MG63 (cell line): Measurements from ENCODE around the gene PRDX2. TPM values are rescaled to one million over a fixed set of nuclear protein-coding genes. Genes with fewer than 3 reads are reported as not detected.

Source experiments
- DNase-seq: peaks from one replicate; pipeline ENCODE4 v3.0.0-alpha.2; 2020
- H3K27me3 ChIP-seq: fragments of 250-450 bp; sonication (Bioruptor Pico); 2 replicates; pipeline ENCODE4 v1.5.1; 2020; ENCODE audit warnings: mild to moderate bottlenecking, moderate library complexity
- H3K36me3 ChIP-seq: fragments of 250-450 bp; sonication (Bioruptor Pico); 2 replicates; pipeline ENCODE4 v1.5.1; 2020; ENCODE audit warnings: mild to moderate bottlenecking, moderate library complexity
- H3K4me3 ChIP-seq: fragments of 250-450 bp; sonication (Bioruptor Pico); 2 replicates; pipeline ENCODE4 v1.5.1; 2020; ENCODE audit warnings: mild to moderate bottlenecking, moderate library complexity
- H3K9me3 ChIP-seq: fragments of 250-450 bp; sonication (Bioruptor Pico); 2 replicates; pipeline ENCODE4 v1.5.1; 2020; ENCODE audit warnings: mild to moderate bottlenecking, moderate library complexity
- total RNA-seq: library from RNA; depleted of rRNA; stranded (reverse); fragments of >200 nt; shearing (Covaris generic); gene quantifications from 2 replicates; pipeline ENCODE4 v1.2.3, GENCODE V29; 2014; ENCODE audit warnings: low replicate concordance; rRNA removed

PRDX2 gene
- total RNA-seq, 1 experiment from 2014 or later, result 325 TPM

DNA sequence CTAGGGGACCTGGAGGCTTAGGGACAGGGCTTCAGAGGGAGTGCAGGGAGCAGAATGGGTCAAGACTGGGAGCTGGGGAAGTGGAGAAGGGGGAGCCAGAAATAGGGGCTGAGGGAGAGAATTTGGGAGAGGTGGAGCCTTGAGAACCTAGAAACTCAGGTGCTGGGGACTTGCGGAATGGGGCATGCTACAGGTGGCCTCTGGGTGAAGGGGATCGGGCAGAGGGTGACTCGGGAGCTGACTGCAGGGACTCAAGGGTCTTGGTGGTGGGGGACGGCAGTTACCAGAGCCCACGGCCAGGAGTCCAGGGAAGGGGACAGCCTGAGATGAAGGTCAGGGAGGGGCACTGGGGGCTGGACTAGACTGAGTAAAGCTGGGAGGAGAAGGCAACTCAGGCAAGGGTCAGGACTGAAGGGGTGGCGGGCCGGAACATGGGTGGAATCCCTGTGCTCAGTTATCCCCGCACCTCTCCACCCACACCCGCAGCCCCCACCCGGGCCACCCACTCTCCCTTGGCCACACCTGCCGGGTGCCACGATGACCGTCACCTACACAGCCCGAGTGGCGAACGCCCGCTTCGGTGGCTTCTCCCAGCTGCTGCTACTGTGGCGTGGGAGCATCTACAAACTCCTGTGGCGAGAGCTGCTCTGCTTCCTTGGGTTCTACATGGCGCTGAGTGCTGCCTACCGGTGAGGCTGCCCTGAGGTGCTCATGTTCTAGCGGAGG lies 49.4 kb downstream of the PRDX2 start:
- Histone ChIP-seq H3K9me3 (peaks cover 6% of the 10 kb centered on the region), H3K4me3 (no peak overlapping the region), H3K36me3 (peaks cover 12% of the 10 kb centered on the region), H3K27me3 (peaks cover 40% of the 10 kb centered on the region)
- no peak for DNase-seq

DNA sequence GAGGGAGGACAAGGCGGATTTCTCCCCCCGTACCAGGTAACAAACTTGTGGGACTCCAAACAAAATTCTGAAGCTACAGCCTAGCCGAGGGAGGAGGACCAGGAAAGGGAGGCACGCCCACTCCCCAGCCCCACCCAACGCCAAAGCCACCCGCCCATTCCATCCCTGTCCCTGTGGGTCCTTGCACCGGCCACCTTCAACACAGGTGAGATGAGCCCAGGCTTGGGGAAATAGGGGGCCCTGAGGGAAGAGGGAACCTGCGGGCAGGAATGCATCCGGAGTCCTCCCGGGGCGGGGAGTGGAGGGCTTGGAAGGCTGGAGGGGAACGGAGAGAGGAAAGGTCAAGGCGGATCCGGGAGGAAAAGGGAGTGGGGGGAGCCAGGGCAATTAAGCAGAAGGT lies 50.0 kb downstream of the PRDX2 start, which contains the start of gene BEST2:
TSS of gene BEST2 (plus strand) at position 157 of the 400 bp plus-strand sequence. CDS start 802 bp downstream, outside the sequence.
- Histone ChIP-seq H3K27me3 (peaks cover 40% of the 10 kb centered on the region), H3K4me3 (no peak within 1 kb of the TSS), H3K9me3 (peaks cover 10% of the 10 kb centered on the region), H3K36me3 (peaks cover 17% of the 10 kb centered on the region)
- no peak for DNase-seq

DNA sequence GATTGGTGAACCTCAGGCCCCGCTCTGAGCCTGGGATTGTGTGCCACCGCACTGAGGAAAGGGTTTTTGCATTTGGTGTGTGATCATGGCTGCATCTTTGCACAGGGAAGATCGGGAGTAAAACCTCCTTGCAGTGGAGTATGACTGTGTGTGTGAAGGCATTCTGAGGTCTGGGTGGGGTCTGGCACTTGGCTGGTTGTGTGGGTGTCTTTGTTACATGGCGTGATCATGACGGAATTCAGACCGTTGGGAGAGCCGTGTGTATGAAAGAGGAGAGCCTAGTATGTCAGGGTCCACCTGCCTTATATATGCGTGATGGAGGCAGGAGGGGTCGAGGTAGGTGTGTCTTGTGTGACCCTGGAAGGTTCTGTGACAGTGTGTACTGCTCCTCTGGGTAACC lies 50.7 kb downstream of the PRDX2 start:
- no peak overlapping the region for H3K4me3 ChIP-seq
- H3K27me3 ChIP-seq, result peaks cover 40% of the 10 kb centered on the region
- H3K9me3 ChIP-seq, result peaks cover 15% of the 10 kb centered on the region
- no peak for DNase-seq
- peaks cover 25% of the 10 kb centered on the region for H3K36me3 ChIP-seq

GRCh38 chr19:12749938-12750521 lies 51.6 kb downstream of the PRDX2 start:
- peak; percentile 74 for DNase-seq
- peaks cover 15% of the 10 kb centered on the region for H3K9me3 ChIP-seq
- peaks cover 33% of the 10 kb centered on the region for H3K36me3 ChIP-seq
- H3K27me3 ChIP-seq, result peaks cover 40% of the 10 kb centered on the region
- H3K4me3 ChIP-seq, result no peak overlapping the region

DNA sequence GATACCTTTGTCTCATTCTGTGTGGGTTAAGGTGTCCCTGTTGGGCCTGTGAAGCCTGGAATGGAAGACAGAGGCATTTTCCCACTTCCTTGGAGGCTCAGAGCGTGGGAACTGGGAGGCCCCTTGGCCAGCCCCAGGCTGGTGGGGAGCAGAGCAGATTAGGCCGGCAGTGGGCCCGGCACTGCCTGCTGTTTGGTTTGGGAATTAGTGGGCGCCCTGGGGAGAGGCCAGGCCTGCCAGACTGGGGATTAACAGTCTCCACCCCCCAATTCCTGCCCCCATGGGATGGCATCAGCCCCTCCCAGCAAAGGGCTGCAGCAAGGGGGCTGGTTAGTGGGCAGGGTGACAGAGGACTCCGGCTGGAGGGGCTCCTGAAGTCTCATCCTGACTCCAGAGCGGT lies 53.1 kb downstream of the PRDX2 start:
- H3K27me3 ChIP-seq, result peaks cover 33% of the 10 kb centered on the region
- H3K4me3 ChIP-seq, result no peak overlapping the region
- H3K36me3 ChIP-seq, result peaks cover 42% of the 10 kb centered on the region
- no peak for DNase-seq
- peaks cover 15% of the 10 kb centered on the region for H3K9me3 ChIP-seq

Other genes starting within 250 kb of the PRDX2 start
- 4.3 and 5.4 TPM in 2 replicates for gene ZNF490, start 191.0 kb downstream of the PRDX2 start, total RNA-seq
- gene ZNF791, start 190.9 kb downstream of the PRDX2 start, total RNA-seq, result 11.7 and 13.6 TPM in 2 replicates
- gene MAN2B1, start 135.1 kb downstream of the PRDX2 start, total RNA-seq, result 37.5 and 91.0 TPM in 2 replicates
- 9.9 and 18.8 TPM in 2 replicates for gene WDR83, start 135.0 kb downstream of the PRDX2 start, total RNA-seq
- 127 and 140 TPM in 2 replicates for gene DHPS, start 119.9 kb downstream of the PRDX2 start, total RNA-seq
- gene GNG14, start 113.8 kb downstream of the PRDX2 start, total RNA-seq, result not detected in 2 replicates
- gene FBXW9, start 105.2 kb downstream of the PRDX2 start, total RNA-seq, result 31.3 and 46.1 TPM in 2 replicates
- gene TNPO2, start 77.9 kb downstream of the PRDX2 start, total RNA-seq, result 83.5 and 84.5 TPM in 2 replicates
- gene TRIR, start 67.1 kb downstream of the PRDX2 start, total RNA-seq, result 816 and 999 TPM in 2 replicates
- gene GET3, start 64.3 kb downstream of the PRDX2 start, total RNA-seq, result 273 and 316 TPM in 2 replicates
- 0.30 TPM in 1 of 2 replicates, not detected in the other for gene BEST2, start 50.0 kb downstream of the PRDX2 start, total RNA-seq
- gene HOOK2, start 26.2 kb downstream of the PRDX2 start, total RNA-seq, result 23.1 and 48.2 TPM in 2 replicates
- 82.5 and 125 TPM in 2 replicates for gene JUNB, start 10.3 kb downstream of the PRDX2 start, total RNA-seq
- 0.99 TPM in 1 of 2 replicates, not detected in the other for gene THSD8, start 269 bp upstream of the PRDX2 start, total RNA-seq
- 153 and 219 TPM in 2 replicates for gene RNASEH2A, start 4.8 kb upstream of the PRDX2 start, total RNA-seq
- gene RTBDN, start 32.8 kb upstream of the PRDX2 start, total RNA-seq, result 0.95 TPM in 1 of 2 replicates, not detected in the other
- 3.4 and 9.8 TPM in 2 replicates for gene MAST1, start 36.7 kb upstream of the PRDX2 start, total RNA-seq
- gene DNASE2, start 79.6 kb upstream of the PRDX2 start, total RNA-seq, result 23.1 and 38.1 TPM in 2 replicates
- gene KLF1, start 85.4 kb upstream of the PRDX2 start, total RNA-seq, result not detected in 2 replicates
- 44.1 and 86.8 TPM in 2 replicates for gene GCDH, start 89.4 kb upstream of the PRDX2 start, total RNA-seq
- 1.7 and 2.4 TPM in 2 replicates for gene SYCE2, start 117.5 kb upstream of the PRDX2 start, total RNA-seq
- 184 and 410 TPM in 2 replicates for gene FARSA, start 131.9 kb upstream of the PRDX2 start, total RNA-seq
- gene CALR, start 136.8 kb upstream of the PRDX2 start, total RNA-seq, result 1,902 and 1,921 TPM in 2 replicates
- gene RAD23A, start 144.1 kb upstream of the PRDX2 start, total RNA-seq, result 211 and 354 TPM in 2 replicates
- gene GADD45GIP1, start 155.4 kb upstream of the PRDX2 start, total RNA-seq, result 225 and 240 TPM in 2 replicates
- 0.33 and 1.2 TPM in 2 replicates for gene DAND5, start 167.8 kb upstream of the PRDX2 start, total RNA-seq
- gene NFIX, start 193.7 kb upstream of the PRDX2 start, total RNA-seq, result 53.9 and 78.0 TPM in 2 replicates